HG03103 (cell line): ENCODE results near the gene INHBE.

Source experiments
- ATAC-seq: cut with Tn5 transposase; IDR thresholded peaks from one replicate; pipeline ENCODE4 v1.9.1; 2021; ENCODE audit warnings: low read depth; ENCODE audit not compliant: unreplicated experiment

Gene INHBE

DNA sequence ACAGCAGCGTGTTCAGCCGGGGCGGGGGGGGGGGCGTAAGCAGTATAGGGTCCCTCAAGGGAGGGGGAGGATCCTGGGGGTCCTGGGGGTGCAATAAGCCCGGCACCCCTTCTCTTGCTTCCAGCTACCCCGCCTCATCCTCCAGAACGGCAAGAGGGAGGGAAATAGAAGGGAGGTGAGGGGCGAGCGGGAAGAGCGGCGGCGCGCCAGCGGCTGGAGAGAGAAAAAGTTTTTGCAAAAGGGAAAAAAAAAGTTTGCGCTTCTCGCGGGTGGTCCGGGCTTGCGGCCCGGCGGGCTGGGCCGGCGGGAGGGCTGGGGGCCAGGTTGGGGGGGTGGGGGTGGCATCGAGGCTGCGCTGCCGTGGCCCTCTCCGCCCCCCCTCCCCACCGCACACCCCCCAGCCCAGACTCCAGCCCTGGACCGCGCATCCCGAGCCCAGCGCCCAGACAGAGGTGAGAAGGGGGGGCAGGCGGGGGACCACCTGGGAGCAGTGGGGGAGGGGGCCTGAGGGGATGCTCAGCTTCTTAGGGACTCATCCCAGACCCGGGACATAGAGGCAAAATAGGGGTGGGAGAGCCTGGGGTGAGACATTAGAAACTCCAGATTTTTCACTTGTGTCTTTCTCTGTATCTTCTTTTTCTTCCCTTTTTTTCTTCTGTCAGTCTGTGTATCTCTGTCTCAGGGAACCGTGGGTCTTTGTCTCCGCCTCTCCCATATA is 4.8 kb downstream of the INHBE start, which contains the start of gene GLI1:
Gene GLI1, plus strand, starts transcription at position 36 of the 718 bp plus-strand sequence. CDS start 3,907 bp downstream, outside the sequence.
- ATAC-seq, result no peak

DNA sequence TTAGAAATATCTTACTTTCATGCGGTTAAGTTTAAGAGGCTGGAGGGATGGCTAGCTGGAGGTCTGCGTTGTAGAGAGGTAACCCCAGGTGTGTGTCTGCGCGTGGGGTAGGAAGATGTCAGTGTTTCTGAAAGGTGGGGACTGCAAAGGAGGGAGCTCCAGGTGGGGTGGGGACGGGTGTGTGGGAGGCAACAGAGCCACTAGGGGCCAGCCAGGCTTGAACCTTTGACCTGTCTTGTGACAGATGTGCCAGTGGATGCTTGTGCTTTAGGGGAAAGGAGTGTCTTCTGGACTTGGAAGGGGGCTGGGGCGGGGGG is 5.3 kb downstream of the INHBE start:
- no peak for ATAC-seq

DNA sequence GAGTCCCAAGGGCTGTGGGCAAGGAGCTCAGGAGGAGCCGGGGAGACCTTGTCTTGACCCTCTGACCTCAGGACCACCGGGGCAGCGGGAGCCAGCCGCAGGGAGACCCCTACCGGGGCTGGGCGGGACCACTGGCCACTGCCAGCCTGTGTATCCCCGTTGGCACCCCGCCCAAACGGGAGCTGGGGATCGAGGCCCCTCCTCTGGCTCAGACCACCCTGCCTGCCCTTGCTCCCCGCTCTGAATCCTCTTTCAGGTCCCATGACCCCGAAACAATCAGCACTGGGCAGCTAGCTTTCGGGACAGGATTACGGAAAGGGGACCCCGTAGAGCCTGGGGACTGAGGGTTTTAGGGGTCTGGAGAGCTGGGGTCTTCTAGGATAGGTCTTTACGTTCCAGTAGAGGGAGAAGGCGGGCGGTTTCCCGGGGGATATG is 5.8 kb downstream of the INHBE start:
- no peak for ATAC-seq

DNA sequence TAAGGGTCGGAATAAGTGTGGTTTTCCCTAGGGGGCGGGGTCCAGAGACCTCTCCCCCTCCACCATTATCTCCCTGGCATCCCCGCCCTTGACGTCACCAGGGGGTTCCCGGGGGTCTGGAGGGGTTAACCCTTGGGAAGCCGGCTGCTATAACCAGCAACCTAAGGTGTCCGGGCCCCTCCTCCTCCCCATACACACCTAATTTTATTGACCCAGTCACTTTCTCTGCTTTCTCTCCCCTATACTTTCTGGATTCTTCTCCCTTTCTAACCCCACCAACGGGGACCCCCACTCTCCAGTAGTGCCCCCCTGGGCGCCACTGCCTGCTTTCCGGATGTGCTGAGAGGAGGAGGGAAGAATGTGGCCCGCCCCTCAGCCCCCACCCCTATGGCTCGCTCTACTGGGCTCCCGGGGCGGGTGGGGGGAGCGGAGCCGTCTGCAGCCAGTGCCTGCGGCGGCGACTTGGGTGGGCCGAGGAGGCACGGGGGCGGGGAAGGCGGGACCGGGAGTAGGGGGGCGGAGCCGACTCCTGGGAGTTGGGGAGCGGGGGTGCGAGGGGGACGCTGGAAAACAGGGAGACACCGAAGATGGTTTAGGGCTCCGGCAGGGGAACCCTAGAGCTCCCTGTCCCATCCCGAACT is 6.3 kb downstream of the INHBE start:
- ATAC-seq, result no peak

DNA sequence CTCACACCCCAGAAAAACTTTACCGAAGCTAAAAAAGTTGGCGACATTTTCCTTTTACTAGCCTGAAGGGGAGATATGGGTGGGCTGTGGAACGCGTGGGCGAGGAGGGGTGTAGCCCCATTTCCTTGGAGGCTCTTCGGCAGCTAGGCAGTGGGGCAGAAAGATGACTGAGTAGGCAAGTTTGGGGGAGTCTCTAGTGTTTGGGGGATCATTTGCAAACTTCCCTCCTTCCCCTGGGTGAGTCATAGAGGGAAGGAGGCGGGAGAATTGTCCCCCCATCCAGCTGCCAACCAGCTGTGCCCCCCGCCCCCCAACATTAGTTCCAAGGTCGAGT is 6.8 kb downstream of the INHBE start:
- no peak for ATAC-seq

DNA sequence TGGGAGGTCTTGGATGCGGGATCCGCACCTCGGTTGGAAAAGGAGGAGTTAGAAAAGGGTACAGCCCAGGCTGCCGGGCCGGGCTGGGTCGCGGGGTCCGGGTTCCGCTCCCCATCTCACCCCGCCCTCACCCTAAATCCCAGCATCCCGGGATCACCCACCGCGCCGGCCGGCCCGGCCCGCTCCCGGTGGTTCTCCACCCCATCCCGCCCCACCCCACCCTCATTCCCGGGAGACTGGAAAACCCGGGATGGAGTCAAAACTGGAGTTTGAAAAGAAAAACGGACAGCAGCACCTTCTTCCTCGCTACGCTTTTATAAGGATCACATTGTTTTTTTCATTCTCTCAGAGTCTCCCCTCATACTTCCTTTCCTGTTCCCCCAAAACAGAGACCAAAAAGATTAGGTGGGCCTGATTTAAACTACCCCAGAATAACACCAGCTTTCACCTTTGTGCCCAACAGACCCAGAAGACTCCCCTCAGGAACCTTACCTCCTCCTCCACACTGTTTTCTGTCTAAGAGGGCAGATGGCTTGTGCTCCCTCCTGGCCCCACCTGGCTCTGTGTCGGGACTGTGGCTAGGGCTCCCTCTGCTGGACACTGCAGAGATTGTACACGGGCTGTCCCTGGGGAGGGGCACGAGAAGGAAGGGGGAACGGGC is 7.3 kb downstream of the INHBE start:
- peak; percentile 69 for ATAC-seq

DNA sequence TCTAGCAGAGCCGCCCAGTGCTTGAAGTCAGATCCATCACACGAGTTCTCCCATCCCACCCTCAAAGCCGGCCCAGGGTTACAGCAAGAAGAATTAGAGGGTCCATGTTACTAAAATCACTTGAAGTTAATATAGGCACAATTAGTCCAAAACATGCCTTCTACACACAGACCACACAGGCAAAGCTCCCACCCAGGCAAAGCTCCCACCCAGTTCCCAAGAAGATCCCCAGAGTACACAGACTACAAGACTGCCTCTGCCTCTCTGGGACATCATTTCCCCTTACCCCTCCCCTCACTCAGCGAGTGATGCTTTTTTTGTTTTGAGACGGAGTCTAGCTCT is 7.8 kb downstream of the INHBE start:
- ATAC-seq, result no peak

DNA sequence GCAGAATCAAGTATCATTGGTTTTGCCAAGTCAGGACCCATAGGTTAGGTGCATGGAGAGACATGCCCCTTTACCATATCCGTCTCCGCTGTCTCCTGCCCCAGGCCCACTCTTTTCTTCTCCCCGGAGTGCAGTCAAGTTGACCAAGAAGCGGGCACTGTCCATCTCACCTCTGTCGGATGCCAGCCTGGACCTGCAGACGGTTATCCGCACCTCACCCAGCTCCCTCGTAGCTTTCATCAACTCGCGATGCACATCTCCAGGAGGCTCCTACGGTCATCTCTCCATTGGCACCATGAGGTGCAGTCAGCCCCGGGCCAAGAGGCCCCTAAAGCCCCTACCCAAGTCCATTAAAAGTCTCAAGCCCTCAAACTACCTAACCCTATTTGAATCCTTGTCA is 9.5 kb downstream of the INHBE start:
- ATAC-seq, result no peak

DNA sequence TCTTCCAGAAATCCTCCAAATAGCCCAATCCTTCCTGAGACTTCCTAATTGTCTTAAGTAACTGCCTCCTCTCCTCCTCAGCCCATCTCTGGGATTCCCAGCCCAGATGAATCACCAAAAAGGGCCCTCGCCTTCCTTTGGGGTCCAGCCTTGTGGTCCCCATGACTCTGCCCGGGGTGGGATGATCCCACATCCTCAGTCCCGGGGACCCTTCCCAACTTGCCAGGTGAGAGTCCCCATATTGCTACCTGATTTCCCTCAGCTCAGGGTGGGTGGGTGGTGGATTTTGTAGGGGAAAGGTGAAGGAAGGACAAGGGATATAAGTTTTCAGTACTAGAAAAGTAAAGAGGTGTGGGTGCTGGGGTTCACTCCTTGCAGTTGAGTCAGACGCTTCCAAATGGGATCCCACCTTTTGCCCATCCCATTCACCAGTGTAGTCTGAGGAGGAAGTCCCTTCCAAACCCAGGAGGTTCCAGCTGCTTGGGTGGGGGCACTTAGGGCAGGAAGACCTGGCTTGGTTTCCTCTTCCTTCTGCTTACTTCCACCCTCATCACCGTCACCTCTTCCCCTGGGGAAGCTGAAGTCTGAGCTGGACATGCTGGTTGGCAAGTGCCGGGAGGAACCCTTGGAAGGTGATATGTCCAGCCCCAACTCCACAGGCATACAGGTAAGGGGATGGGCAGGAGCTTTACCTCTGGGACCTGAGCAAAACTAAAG is 10.1 kb downstream of the INHBE start:
- ATAC-seq, result no peak

DNA sequence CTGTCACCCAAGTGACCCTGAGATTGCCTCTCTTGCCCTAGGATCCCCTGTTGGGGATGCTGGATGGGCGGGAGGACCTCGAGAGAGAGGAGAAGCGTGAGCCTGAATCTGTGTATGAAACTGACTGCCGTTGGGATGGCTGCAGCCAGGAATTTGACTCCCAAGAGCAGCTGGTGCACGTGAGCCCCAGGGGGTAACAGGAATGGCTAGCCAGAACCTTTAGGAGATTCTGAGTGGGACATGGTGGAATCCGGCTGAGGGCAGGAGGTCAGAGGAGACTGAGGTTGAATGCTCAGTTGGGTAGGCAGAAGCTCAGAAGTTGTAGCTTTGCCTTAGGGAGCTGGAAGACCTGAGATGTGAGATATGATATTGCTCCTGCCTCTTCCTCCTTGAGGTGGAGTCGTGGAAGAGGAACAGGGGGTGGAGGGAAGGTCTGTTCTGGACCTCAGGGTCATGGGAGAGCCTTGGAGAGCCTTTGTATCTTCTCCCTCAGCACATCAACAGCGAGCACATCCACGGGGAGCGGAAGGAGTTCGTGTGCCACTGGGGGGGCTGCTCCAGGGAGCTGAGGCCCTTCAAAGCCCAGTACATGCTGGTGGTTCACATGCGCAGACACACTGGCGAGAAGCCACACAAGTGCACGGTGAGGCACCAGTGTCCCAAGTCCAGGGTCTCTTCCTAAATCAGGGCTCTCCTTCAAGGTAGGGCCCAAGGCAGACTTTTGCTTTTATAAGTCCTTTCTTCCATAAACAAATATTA is 10.8 kb downstream of the INHBE start:
- ATAC-seq, result no peak

DNA sequence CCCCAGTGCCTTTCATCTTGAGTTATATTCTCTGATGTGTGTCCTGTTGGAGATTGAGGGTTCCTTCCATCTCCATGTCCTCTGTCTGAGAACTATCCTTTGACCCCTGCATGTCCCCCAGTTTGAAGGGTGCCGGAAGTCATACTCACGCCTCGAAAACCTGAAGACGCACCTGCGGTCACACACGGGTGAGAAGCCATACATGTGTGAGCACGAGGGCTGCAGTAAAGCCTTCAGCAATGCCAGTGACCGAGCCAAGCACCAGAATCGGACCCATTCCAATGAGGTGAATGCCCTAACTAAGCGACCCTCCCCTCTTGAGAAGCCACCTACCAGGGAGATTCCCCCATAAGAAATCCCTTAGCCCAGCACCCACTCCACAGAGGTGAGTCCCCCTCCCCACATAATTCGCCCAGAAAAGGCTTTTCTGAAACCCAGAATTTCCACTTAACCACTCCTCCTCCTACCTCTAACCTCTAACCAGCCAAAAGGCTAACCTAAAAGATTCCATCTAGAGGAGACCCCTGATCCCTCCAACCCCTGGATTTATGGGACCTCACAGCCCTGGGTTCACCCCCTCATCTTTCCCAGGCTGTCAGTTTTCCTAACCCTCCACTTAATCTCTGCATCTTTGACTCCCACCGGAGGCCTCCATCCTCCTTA is 12.2 kb downstream of the INHBE start:
- ATAC-seq, result no peak

DNA sequence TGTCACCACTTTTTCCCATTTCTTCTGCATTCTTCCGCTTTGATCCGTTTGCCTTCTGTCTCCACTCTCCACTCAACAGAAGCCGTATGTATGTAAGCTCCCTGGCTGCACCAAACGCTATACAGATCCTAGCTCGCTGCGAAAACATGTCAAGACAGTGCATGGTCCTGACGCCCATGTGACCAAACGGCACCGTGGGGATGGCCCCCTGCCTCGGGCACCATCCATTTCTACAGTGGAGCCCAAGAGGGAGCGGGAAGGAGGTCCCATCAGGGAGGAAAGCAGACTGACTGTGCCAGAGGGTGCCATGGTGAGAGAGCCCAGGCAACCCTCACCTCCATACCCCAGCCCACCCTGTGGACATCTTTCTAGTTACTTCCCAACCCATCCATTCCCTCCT is 12.8 kb downstream of the INHBE start:
- no peak for ATAC-seq

DNA sequence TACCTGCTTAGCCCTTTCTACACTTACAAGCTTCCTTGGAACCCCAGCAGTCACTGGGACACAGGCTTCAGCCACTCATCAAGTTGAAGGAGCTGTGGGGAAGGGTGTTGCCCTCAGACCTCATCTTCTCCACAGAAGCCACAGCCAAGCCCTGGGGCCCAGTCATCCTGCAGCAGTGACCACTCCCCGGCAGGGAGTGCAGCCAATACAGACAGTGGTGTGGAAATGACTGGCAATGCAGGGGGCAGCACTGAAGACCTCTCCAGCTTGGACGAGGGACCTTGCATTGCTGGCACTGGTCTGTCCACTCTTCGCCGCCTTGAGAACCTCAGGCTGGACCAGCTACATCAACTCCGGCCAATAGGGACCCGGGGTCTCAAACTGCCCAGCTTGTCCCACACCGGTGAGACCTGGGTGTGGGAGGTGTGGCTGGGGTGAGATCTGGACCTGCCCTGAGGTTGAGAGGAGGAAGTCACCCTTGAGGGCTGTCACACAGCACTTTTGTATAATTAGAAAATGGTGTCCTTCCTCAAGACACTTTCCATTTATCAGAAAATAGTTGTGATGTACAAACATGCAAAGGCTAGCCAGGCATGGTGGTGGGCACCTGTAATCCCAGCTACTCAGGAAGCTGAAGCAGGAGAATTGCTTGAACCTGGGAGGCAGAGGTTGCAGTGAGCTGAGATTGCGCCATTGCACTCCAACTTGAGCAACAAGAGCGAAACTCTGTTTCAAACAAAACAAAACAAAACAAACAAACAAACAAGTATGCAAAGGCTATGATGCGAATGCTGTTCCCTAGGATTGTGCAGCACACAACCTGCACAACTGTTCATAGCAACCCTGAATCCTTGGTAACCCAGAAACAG is 14.4 kb downstream of the INHBE start:
- no peak for ATAC-seq

DNA sequence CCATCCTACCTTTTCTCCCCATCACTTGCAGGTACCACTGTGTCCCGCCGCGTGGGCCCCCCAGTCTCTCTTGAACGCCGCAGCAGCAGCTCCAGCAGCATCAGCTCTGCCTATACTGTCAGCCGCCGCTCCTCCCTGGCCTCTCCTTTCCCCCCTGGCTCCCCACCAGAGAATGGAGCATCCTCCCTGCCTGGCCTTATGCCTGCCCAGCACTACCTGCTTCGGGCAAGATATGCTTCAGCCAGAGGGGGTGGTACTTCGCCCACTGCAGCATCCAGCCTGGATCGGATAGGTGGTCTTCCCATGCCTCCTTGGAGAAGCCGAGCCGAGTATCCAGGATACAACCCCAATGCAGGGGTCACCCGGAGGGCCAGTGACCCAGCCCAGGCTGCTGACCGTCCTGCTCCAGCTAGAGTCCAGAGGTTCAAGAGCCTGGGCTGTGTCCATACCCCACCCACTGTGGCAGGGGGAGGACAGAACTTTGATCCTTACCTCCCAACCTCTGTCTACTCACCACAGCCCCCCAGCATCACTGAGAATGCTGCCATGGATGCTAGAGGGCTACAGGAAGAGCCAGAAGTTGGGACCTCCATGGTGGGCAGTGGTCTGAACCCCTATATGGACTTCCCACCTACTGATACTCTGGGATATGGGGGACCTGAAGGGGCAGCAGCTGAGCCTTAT is 15.3 kb downstream of the INHBE start:
- no peak for ATAC-seq

DNA sequence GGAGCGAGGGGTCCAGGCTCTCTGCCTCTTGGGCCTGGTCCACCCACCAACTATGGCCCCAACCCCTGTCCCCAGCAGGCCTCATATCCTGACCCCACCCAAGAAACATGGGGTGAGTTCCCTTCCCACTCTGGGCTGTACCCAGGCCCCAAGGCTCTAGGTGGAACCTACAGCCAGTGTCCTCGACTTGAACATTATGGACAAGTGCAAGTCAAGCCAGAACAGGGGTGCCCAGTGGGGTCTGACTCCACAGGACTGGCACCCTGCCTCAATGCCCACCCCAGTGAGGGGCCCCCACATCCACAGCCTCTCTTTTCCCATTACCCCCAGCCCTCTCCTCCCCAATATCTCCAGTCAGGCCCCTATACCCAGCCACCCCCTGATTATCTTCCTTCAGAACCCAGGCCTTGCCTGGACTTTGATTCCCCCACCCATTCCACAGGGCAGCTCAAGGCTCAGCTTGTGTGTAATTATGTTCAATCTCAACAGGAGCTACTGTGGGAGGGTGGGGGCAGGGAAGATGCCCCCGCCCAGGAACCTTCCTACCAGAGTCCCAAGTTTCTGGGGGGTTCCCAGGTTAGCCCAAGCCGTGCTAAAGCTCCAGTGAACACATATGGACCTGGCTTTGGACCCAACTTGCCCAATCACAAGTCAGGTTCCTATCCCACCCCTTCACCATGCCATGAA is 16.0 kb downstream of the INHBE start:
- ATAC-seq, result no peak

DNA sequence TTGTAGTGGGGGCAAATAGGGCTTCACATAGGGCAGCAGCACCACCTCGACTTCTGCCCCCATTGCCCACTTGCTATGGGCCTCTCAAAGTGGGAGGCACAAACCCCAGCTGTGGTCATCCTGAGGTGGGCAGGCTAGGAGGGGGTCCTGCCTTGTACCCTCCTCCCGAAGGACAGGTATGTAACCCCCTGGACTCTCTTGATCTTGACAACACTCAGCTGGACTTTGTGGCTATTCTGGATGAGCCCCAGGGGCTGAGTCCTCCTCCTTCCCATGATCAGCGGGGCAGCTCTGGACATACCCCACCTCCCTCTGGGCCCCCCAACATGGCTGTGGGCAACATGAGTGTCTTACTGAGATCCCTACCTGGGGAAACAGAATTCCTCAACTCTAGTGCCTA is 16.6 kb downstream of the INHBE start:
- no peak for ATAC-seq

DNA sequence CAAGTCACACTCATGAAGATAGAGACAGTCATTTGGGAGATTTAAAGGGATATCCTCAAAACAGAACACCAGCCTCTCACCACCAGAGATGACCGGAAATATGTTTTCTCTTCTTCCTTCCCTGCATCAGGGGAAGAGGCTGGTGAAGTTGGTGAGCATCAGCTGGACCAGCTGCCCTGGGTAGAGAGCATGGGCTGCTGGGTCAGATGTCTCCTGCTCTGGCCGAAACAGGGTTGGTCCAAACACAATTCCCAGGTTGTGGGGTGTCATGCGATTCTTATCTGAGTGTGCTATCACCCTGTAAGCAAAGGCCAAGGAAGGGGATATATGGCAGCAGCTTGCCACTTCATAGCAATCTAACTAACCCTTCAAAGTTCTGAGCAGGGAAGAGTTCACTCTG is 17.3 kb downstream of the INHBE start:
- no peak for ATAC-seq

DNA sequence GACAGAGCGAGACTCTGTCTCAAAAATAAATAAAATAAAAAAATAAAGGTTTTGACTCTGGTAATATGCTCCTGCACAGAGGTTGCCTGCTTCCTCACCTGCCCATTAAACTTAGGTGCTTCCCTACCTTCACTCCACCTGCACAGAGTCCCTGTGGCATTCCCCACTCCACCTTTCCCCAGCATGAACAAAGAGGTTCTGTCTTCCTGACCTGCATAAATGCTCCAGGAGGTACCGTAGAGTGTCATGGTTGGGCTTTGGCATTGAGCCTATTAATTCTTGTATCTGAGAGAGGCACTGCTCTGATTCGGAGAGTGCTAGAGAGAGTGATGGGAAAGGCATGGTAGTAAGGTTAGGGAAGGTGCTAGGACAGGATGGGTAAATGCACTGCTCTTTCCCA is 18.3 kb downstream of the INHBE start:
- ATAC-seq, result no peak
